ENCODE results near the gene RIT2.

RIT2 gene

DNA sequence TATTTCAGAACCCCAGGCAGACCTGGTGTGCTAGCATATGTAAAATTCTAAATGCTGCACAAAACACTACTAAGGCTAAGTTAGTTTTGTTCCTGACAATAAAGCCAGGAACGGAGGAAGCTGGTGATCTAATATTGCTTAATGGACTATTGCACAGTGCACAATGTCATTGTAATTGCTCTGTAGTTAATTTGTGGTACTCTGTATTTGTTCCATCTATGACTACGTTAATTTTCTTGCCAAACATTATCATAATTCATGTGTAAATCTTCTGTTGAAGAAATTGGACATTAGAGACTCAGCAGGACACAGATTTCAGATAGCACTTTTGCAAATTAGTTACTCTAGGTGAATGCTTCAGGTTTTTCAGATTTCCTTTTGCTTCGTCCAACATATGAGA lies 232.3 kb downstream of the RIT2 start (continued):
- no peak for TF ChIP-seq CSRNP3 (CRISPR knock-in tag; IDR thresholded peaks at IDR 0.05)

DNA sequence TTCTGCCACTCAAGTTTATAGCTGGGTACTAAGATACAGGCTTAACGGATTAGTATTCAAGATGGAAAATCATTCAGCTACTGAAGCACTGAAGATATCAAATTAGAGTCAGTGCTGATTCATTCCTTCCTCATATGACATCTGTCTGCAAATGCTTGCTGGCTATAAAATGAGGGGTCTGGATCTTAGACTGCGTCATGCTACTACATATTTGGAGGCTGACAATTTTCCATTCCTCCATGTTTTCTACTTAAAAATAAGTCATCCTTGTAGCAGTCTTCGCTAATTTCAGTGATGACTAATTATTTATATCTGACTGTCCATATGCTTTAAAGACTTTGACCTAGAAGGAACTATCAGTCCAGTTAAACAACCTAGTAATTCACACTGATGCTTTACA lies 233.4 kb downstream of the RIT2 start:
- TF ChIP-seq ZC3H10 (CRISPR knock-in tag; IDR thresholded peaks at IDR 0.05) (no peak), ARNTL (CRISPR knock-in tag; IDR thresholded peaks at IDR 0.05; ENCODE audit: borderline replicate concordance, low read depth) (no peak), OSR1 (CRISPR knock-in tag; IDR thresholded peaks at IDR 0.05) (no peak), ISL1 (CRISPR knock-in tag; IDR thresholded peaks at IDR 0.05) (peak; percentile 42; the same call in 1 of the 2 replicates), CREB5 (CRISPR knock-in tag; IDR thresholded peaks at IDR 0.05; ENCODE audit: low read depth) (no peak), ZFP3 (CRISPR knock-in tag; IDR thresholded peaks at IDR 0.05) (0 out of 2 replicates have a peak, but pooled peaks have one; percentile 19), CSRNP3 (CRISPR knock-in tag; IDR thresholded peaks at IDR 0.05) (no peak), ESRRG (CRISPR knock-in tag; IDR thresholded peaks at IDR 0.05) (no peak), SNAI2 (CRISPR knock-in tag; IDR thresholded peaks at IDR 0.05) (peak; percentile 64; the same call in 1 of the 2 replicates), ZNF565 (CRISPR knock-in tag; conservative IDR thresholded peaks at IDR 0.05; ENCODE audit: low read depth) (no peak), TOX (CRISPR knock-in tag; IDR thresholded peaks at IDR 0.05; ENCODE audit: borderline replicate concordance) (no peak)
- TF ChIP-seq, protein P1, sequence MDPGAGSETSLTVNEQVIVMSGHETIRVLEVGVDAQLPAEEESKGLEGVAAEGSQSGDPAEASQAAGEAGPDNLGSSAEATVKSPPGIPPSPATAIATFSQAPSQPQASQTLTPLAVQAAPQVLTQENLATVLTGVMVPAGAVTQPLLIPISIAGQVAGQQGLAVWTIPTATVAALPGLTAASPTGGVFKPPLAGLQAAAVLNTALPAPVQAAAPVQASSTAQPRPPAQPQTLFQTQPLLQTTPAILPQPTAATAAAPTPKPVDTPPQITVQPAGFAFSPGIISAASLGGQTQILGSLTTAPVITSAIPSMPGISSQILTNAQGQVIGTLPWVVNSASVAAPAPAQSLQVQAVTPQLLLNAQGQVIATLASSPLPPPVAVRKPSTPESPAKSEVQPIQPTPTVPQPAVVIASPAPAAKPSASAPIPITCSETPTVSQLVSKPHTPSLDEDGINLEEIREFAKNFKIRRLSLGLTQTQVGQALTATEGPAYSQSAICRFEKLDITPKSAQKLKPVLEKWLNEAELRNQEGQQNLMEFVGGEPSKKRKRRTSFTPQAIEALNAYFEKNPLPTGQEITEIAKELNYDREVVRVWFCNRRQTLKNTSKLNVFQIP (CRISPR knock-in tag; IDR thresholded peaks at IDR 0.05; ENCODE audit: borderline replicate concordance, low read depth) = no peak
- ATAC-seq = no peak

- TF ChIP-seq ZFP3 (CRISPR knock-in tag; IDR thresholded peaks at IDR 0.05) (no peak), RARB (CRISPR knock-in tag; IDR thresholded peaks at IDR 0.05) (no peak), GLIS3 (CRISPR knock-in tag; IDR thresholded peaks at IDR 0.05) (no peak), ZFP30 (CRISPR knock-in tag; IDR thresholded peaks at IDR 0.05) (no peak), CSRNP3 (CRISPR knock-in tag; IDR thresholded peaks at IDR 0.05) (no peak), BACH2 (CRISPR knock-in tag; IDR thresholded peaks at IDR 0.05; ENCODE audit: borderline replicate concordance) (no peak), CREB5 (CRISPR knock-in tag; IDR thresholded peaks at IDR 0.05; ENCODE audit: low read depth) (no peak), ZNF70 (CRISPR knock-in tag; IDR thresholded peaks at IDR 0.05) (no peak), ISL1 (CRISPR knock-in tag; IDR thresholded peaks at IDR 0.05) (no peak), TSHZ2 (CRISPR knock-in tag; IDR thresholded peaks at IDR 0.05) (no peak)
- TF ChIP-seq, protein P2, sequence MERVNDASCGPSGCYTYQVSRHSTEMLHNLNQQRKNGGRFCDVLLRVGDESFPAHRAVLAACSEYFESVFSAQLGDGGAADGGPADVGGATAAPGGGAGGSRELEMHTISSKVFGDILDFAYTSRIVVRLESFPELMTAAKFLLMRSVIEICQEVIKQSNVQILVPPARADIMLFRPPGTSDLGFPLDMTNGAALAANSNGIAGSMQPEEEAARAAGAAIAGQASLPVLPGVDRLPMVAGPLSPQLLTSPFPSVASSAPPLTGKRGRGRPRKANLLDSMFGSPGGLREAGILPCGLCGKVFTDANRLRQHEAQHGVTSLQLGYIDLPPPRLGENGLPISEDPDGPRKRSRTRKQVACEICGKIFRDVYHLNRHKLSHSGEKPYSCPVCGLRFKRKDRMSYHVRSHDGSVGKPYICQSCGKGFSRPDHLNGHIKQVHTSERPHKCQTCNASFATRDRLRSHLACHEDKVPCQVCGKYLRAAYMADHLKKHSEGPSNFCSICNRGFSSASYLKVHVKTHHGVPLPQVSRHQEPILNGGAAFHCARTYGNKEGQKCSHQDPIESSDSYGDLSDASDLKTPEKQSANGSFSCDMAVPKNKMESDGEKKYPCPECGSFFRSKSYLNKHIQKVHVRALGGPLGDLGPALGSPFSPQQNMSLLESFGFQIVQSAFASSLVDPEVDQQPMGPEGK (CRISPR knock-in tag; IDR thresholded peaks at IDR 0.05; ENCODE audit: borderline replicate concordance) = no peak
- no peak for ATAC-seq
These were observed 242.6 kb downstream of the RIT2 start for GRCh38 chr18:42872838-42873237.

Measured in SK-N-SH treated with all-trans-retinoic acid at 6 μM for 48 hours (cell line).